HL-60/S4 (cell line): ENCODE measurements around the gene SAMD10.
"Not testable (repeated sequence)": the region's sequence is repeated elsewhere in the genome, so short reads cannot be mapped to it uniquely, and the experiment has no call there.

Experiments
- in situ Hi-C: fragments of 300-500 bp; cut with MboI; formaldehyde crosslinking; loops from 2 replicates; pipeline ENCODE4 v1.14.3; 2022; ENCODE audit warnings: low sequenced_read_pairs

SAMD10 gene

GRCh38 chr20:64003960-64004725 is 24.7 kb upstream of the SAMD10 start:
- in situ Hi-C loops, result no loop called here

DNA sequence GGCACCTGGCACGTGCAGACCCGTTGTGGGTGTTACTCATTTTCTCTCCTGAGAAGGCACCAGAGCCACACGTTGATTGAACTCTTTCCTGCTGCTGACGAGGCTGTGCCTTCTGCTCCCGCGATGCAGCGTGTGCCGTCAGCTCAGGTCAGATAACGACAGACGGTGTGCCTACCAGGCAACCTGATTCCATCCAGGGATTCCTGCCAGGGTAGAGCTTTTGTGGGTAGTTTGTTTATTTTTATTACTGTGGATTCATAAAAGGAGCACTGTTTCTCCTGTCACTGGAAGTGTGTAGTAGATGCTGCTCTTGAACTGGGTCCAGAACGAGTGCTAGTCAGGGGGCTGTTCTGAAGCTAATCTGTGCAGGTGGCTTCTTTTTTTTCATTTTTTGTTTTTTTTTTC is 22.2 kb upstream of the SAMD10 start:
- in situ Hi-C loops, result no loop called here

DNA sequence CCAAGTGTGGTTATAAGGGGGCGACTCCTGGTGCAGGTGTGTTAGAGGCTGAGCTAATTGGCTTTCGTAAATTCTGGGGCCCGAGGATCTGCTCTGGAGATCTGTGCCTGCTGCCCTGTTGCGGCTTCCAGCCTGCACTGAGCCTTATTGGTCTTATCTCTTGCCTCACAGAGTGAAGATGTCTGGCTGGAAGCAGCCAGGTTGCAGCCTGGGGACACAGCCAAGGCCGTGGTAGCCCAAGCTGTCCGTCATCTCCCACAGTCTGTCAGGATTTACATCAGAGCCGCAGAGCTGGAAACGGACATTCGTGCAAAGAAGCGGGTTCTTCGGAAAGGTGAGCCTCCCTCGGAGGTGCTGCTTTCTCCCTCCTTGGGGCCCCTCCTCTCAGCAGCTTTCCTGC is 21.5 kb upstream of the SAMD10 start:
- in situ Hi-C loops, result no loop called here

- in situ Hi-C loops, result no loop called here
Observed at GRCh38 chr20:63982937-63983336, 3.5 kb upstream of the SAMD10 start.

GRCh38 chr20:63980806-63981728 is 1.6 kb upstream of the SAMD10 start, which contains the start of gene PRPF6:
Gene PRPF6, plus strand, starts transcription at chr20:63981132. Its CDS starts 114 bp downstream, at chr20:63981246.
- in situ Hi-C loops, result no loop called here

- in situ Hi-C loops, result no loop called here
Observed at GRCh38 chr20:63980317-63980805, 919 bp upstream of the SAMD10 start.

- in situ Hi-C loops, result no loop called here
Observed at GRCh38 chr20:63979229-63979556, 249 bp downstream of the SAMD10 start.

- in situ Hi-C loops, result no loop called here
Observed at GRCh38 chr20:63978319-63979228, 868 bp downstream of the SAMD10 start.

DNA sequence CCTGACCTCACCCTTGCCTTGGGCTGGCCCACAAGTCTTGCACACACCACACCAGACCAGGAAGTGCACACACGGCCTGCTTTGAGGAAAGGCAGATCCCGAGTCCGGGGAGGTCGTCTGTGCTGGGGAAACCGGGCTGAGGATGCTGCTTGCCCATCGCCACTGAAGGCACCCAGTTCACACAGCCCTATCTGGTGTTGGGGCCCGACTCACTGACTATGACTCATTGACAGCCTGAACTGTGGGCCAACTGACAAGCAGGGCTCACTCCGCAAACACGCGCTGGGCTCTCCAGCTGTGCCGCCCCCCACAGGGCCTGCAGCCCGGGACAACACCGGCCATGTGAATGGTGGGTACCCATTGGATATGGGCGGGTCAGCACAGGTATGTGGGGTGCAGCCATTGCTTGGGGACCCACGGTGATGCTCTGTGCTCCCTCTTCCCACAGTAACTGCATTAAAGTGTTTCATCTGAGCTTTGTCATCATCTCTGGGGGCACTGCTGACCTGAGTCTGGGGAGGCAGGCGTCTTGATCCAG is 1.6 kb downstream of the SAMD10 start:
- in situ Hi-C loops, result no loop called here

- in situ Hi-C loops, result no loop called here
Observed at GRCh38 chr20:63976980-63977738, 2.3 kb downstream of the SAMD10 start.

DNA sequence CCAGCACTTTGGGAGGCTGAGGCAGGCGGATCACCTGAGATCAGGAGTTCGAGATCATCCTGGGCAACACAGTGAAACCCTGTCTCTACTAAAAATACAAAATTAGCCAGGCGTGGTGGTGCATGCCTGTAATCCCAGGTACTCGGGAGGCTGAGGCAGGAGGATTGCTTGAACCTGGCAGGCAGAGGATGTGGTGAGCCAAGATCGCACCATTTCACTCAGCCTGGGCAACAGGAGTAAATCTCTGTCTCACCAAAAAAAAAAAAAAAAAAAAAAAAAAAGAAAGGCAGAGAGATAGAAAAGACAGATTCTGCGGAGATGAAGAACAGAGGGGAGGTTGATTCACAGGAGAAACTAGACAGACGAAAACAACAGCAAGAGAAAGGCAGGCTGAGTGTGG is 2.9 kb downstream of the SAMD10 start:
- in situ Hi-C loops, result not testable (repeated sequence)

DNA sequence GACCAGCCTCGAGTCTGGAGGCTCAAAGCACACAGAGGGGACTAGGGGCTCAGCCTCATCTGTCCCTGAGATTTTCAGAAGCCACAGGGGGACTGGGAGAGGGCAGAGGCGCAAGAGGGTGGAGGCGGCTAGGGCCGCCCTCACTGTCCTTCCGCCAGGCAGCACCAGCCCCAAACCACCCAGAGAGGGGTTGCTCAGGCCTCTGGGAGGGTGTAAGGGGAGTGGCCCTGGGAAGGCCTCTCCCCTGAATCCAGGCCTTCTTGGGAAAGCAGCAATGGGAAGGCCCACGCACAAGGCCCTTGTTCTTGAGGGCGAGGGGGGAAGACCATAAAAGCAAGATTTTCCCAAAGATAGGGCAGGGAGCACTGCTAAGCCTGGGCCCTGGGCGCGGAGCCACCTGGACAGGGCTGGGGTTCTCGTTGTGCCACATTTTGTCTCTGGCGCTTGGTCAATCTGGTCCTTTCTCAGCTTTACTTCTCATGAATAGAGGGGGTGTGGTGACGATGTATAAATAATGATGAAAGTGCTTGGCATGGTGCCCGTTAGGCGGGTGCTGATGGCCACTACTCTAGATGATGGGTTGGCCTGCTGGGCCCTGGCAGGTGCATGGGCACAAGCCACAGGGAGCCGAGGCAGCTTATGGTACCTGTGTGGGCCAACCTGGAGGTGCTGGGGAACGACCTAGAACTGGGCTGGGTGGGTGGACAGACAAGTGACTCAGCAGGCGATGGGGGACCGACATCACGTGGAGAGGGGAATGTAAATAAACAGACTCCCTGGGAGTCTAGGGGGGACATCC is 4.8 kb downstream of the SAMD10 start:
- in situ Hi-C loops, result no loop called here

DNA sequence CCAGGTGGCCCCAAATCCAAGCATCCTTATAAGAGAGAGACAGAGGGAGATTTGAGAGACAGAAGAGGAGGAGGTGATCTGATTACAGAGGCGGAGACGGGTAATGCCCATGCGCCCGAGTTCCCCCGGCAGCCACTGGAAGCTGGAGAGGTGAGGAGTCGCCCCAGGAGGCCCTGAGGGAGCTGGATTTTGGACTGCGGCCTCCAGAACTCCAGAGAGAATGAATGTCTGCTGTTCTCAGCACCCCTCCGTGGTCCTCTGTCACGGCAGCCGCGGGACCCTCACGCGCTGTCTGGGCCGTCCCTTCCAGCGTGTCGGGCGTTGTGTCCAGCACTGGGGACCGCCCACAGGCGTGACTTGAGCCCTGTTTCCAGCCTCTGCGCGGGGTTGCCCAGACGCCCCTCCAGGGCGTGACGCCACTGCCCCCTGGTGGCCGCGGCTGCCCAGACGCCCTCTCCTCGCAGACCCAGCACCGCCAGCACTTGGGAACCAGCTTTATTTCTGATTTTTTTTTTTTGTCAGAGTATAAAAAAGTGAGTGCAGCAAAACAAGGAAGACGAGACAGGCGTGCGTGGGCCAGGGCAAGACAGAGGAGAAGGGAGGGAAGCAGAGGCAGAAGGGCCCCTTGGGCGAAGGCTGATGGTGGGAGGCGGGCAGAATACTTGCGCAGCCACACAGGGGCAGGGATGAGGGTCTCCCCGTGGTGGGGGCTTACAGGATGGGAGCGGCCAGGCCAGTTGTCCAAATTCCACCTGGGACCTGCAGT is 5.6 kb downstream of the SAMD10 start:
- in situ Hi-C loops, result no loop called here

DNA sequence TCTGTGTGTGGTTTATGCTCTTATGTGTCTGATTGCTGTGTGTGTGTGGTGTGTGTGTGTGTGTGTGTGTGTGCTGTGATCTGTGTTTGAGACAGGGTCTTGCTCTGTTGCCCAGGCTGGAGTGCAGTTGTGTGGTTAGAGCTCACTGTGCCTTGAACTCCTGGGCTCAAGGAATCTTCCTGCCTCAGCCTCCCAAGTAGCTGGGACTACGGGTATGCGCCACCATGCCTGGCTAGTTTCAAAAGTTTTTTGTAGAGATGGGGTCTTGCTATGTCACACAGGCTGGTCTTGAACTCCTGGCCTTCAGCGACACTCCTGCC is 6.3 kb downstream of the SAMD10 start:
- in situ Hi-C loops, result no loop called here

DNA sequence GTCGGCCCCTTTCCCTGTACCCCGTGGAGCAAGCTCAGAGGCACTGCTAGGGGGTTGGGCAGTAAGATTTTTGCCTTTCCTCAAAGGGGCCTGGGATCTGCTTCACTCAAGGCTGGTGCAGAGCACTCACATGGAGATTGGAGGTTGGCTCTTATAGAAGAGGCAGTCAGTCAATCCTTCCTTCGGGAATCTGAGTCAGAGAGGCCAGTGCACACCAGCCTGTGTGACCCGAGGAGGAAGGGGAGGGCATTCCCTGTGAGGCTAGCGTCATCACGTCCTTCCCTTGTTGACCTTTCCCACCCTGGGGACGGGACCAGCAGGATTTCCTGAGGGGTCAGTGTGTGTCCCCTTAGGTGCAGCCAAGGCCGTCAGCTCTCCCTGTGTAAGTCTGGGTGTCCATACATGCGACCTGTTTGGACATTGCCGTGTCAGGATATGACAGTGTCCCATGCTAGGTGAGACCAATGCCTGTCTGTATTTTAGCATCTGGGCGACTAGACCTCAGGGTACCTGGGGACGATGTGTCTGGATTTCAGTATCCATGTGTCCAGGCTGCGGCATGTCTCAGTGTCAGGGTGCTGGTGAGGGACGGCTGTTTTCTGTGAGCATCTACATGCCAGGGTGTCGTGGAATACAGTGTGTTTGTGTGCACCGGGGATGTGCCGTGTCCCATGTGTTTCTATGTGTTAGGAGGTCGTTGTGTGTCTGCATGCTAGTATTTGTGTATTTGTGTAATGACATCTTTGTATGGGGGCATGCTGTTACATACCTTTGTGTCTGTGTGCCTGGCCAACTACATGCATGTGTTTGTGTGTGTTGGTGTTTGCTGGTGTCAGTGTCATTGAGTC is 6.9 kb downstream of the SAMD10 start:
- in situ Hi-C loops, result no loop called here

DNA sequence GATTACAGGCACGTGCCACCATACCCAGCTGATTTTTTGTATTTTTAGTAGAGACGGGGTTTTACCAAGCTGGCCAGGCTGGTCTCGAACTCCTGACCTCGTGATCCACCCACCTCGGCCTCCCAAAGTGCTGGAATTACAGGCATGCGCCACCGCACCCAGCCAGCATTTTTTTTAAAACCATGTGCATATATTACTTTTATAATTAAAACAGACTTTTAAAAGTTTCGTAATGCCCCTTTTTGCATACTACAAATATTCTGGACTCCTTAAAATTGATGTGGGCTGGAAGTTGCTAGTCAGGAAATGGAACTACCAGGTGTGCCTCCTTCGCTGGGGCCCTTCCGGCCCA is 7.5 kb downstream of the SAMD10 start:
- in situ Hi-C loops, result not testable (repeated sequence)

DNA sequence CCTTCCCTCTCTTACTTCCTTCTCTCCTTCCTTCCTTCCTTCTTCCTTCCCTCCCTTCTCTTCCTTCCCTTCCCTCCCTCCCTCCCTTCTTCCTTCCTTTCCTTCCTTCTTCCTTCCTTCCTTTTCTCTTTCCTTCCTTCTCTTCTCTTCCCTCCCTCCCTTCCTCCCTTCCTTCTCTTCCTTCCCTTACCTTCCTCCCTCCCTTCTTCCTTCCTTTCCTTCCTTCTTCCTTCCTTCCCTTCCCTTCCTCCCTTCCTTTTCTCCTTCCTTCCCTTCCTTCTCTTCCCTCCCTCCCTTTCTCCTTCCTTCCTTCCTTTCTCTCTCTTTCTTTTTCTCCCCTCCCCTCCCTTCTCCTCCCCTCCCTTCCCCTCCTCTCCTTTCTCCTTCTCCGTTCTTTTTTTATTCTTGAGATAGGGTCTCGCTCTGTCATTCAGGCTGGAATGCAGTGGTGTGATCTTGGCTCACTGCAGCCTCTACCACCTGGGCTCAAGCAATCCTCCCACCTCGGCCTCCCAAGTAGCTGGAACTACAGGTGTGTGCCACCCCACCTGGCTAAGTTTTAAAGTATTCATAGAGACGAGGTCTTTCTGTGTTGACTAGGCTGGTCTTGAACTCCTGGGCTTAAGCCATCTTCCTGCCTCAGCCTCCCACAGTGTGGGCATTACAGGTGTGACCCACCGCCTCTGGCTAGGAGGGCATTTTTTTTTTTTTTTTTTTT is 8.6 kb downstream of the SAMD10 start:
- in situ Hi-C loops, result no loop called here
